Epithelial cell of prostate (primary cell): ENCODE data around the gene PTPRC.
"Not testable (repeated sequence)": the region's sequence is repeated elsewhere in the genome, so short reads cannot be mapped to it uniquely, and the experiment has no call there.

Experiments
- DNase-seq: peaks from one replicate; pipeline ENCODE4 v3.0.0-alpha.2; 2011; ENCODE audit warnings: low read depth, low spot score
- H3K27ac ChIP-seq: fragments of 450-650 bp; 2 replicates; pipeline ENCODE4 v1.5.1; 2017; ENCODE audit warnings: mild to moderate bottlenecking

PTPRC gene, protein sequence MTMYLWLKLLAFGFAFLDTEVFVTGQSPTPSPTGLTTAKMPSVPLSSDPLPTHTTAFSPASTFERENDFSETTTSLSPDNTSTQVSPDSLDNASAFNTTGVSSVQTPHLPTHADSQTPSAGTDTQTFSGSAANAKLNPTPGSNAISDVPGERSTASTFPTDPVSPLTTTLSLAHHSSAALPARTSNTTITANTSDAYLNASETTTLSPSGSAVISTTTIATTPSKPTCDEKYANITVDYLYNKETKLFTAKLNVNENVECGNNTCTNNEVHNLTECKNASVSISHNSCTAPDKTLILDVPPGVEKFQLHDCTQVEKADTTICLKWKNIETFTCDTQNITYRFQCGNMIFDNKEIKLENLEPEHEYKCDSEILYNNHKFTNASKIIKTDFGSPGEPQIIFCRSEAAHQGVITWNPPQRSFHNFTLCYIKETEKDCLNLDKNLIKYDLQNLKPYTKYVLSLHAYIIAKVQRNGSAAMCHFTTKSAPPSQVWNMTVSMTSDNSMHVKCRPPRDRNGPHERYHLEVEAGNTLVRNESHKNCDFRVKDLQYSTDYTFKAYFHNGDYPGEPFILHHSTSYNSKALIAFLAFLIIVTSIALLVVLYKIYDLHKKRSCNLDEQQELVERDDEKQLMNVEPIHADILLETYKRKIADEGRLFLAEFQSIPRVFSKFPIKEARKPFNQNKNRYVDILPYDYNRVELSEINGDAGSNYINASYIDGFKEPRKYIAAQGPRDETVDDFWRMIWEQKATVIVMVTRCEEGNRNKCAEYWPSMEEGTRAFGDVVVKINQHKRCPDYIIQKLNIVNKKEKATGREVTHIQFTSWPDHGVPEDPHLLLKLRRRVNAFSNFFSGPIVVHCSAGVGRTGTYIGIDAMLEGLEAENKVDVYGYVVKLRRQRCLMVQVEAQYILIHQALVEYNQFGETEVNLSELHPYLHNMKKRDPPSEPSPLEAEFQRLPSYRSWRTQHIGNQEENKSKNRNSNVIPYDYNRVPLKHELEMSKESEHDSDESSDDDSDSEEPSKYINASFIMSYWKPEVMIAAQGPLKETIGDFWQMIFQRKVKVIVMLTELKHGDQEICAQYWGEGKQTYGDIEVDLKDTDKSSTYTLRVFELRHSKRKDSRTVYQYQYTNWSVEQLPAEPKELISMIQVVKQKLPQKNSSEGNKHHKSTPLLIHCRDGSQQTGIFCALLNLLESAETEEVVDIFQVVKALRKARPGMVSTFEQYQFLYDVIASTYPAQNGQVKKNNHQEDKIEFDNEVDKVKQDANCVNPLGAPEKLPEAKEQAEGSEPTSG (N-terminal part only)

DNA sequence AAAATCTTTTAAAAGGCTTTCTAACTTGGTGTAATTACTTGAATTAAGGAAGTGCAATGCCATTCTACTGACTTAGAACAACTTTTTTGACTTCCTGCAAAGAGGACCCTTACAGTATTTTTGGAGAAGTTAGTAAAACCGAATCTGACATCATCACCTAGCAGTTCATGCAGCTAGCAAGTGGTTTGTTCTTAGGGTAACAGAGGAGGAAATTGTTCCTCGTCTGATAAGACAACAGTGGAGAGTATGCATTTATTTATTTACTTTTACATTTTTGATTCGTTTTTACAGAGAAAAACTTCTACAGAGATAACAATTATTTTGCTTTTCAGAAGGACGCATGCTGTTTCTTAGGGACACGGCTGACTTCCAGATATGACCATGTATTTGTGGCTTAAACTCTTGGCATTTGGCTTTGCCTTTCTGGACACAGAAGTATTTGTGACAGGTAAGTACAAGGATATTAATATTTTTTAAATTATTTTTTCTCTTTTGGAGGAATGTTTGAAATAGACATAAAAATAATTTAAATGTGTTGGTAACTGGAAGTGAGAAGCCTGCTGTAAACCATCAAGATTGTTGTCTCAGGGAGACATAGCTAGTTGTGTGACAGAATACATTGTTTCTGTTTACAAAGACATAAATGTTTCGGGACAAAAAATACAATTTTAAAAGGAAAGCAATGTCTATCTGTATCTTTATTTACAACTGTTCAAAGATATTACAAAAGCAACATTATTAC lies at the start of gene PTPRC:
Gene PTPRC (plus strand): TSS at position 147 of the 742 bp plus-strand sequence. CDS start 229 bp downstream, at position 376.
- no peak for DNase-seq
- H3K27ac ChIP-seq, result no peak within 1 kb of the TSS

DNA sequence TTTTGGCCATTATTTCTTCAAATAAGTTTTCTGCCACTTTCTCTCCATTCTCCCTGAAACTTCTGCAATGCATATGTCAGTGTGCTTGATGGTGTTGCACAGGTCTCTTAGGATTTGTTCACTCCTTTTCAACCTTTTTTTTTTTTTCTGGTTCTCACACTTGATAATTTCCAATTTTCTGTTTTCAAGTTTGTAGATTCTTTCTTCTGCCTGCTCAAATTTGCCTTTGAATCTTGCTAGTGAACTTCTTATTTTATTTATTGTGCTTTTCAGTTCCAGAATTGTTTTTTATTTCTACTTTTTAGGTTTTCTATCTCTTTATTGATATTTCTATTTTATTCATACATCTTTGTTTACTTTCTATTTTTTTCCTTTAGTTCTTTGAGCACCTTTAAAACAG lies 48.4 kb upstream of the PTPRC start:
- no peak overlapping the region for H3K27ac ChIP-seq
- DNase-seq, result no peak

DNA sequence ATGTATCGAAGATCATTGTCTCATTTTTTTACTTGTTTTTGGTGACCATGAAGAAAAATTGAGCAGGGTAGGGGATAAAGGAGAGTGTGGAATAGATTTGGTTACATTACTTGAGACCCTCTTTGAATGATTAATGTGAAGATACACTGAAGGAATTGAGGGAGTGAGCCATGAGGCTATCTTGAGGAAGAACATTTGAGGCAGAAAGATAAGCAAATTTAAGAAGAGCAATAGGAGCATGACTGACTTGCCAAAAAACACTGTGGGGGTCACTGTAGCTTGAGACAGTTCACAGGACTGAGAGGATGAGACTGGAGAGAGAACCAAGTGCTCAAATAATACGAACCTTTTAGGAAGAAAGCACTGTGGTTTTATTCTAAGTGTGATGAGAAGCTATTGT lies 43.1 kb upstream of the PTPRC start:
- DNase-seq, result no peak
- H3K27ac ChIP-seq, result no peak overlapping the region

DNA sequence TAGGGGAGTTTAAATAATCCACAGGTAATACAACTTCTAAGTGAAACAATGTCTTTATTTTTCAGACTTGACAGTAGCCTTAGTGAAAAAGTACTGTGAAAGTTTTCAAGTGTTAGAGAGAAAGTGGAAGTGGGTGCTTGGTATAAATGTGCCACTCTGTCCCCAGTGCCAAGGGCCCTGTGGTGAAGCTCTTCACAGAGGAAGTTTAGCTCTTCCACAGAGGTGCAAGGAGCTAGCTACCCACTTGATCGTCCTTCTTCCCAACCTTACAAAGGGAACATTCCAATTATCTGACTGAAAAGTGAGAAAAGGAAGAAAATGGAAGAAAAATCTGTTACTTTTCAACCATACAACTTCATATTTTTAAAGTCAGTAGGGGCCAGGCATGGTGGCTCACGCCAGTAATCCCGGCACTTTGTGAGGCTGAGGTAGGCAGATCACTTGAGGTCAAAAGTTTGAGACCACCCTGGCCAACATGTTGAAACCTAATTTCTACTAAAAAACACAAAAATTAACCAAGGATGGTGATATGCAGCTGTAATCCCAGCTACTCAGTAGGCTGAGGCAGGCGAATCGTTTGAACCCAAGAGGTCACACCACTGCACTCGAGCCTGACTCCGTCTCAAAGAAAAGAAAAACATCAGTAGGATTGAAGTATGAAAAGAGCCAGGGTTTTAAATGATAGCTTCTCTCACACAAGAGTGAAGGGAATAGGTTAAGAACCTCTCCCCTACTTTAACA lies 41.0 kb upstream of the PTPRC start:
- no peak for DNase-seq
- H3K27ac ChIP-seq, result no peak overlapping the region

DNA sequence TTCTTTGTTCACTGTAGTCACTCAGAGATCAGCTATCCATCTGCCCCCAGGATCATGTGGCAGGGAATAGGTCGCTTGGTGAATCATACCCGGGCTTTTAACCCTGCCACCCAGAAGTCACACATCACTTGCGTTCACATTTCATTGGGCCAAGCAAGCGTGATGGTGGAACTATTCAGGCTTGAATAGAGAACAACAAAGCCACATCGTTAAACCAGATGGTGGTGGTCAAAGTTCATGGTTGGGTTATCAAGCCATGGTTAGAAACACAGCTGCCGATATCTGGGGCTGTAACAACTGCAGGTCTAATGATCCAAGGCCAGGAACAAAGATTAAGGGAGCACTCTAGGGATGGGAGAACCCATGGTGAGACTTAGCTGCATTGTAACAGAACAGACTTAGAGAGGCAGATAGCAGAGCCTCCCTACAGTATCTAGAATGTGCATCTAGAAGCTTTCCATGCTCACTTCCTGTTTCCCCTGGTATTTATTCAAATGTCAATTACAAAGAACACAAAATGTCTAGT lies 40.0 kb upstream of the PTPRC start:
- no peak for DNase-seq
- H3K27ac ChIP-seq, result no peak overlapping the region

DNA sequence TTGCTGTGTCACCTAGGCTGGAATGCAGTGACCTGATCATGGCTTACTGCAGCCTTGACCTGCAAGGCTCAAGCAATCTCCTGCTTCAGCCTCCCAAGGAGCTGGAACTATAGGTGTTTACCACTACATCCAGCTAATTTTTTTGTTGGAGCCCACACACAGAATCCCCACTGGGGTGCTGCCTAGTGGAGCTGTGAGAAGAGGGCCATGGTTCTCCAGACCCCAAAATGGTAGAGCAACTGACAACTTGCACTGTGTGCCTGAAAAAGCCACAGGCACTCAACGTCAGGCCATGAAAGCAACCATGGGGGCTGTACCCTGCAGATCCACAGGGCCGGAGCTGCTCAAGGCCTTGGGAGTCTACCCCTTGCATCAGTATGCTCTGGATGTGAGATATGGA lies 39.1 kb upstream of the PTPRC start:
- DNase-seq, result no peak
- no peak overlapping the region for H3K27ac ChIP-seq

DNA sequence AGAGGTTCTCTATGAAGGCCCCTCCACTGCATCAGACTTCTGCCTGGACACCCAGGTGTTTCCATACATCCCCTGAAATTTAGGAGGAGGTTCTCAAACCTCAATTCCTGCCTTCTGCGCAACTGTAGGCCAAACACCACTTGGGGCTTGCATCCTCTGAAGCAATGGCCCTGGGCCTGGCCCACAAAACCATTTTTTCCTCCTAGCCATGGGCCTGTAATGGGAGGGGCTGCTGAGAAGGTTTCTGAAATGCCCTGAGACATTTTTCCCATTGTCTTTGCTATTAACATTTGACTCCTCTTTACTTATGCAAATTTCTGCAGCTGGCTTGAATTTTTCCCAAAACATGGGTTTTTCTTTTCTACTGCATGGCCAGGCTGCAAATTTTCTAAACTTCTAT lies 37.9 kb upstream of the PTPRC start:
- no peak overlapping the region for H3K27ac ChIP-seq
- no peak for DNase-seq

DNA sequence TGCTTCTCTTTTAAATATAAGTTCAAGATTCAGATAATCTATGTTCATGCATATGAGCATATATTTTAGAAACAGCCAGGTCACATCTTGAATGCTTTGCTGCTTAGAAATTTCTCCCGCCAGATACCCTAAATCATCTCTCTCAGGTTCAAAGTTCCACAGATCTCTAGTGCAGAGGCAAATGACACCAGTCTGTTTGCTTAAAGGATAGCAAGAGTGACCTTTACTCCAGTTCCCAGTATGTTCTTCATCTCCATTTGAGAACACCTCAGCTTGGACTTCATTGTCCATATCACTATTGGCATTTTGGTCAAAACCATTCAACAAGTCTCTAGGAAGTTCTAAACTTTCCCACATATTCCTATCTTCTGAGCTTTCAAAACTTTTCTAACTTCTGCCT lies 37.5 kb upstream of the PTPRC start:
- H3K27ac ChIP-seq, result not testable (repeated sequence)

DNA sequence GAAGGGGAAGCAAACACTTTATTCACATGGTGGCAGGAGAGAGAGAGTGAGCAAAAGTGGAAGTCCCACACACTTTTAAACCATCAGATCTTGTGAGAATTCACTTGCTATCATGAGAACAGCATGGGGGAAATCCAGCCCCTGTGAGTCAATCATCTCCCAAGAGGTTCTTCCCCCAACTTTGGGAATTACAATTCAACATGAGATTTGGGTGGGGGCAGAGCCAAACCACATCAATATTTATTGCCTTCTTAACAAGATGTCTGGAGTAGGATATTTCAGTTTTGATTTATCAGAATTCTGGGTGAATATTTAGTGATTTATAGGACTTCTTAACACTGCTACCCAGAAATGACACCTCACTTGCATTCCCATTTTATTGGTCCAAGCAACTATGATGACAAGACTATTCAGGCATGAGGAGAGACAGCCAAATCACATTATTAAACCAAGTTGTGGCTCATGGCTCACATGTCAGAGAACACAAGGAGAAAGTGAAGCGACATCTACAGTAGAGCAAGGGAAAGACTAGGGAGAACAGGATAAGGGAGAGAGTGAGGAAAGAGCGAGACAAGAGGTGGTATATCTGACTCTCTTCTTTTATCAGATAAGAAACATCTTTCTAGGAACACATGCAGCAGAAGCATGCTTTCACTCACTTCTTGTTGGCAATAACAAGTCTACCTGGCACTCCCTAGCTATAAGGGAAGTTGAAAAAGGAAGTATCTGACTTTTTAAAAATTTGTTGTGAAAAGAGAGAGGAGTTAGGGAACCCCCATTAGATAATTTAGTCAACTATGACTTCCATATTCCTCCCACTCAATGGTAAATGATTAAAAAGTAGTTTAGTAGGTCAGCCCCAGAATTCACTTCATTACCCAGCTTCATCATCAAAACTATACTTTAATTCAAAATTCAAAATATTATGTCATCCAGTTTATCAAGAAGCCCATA lies 36.6 kb upstream of the PTPRC start:
- H3K27ac ChIP-seq, result no peak overlapping the region
- DNase-seq, result no peak

More for the DNA sequence above, 37.5 kb upstream of the PTPRC start:
- not testable (repeated sequence) for DNase-seq

DNA sequence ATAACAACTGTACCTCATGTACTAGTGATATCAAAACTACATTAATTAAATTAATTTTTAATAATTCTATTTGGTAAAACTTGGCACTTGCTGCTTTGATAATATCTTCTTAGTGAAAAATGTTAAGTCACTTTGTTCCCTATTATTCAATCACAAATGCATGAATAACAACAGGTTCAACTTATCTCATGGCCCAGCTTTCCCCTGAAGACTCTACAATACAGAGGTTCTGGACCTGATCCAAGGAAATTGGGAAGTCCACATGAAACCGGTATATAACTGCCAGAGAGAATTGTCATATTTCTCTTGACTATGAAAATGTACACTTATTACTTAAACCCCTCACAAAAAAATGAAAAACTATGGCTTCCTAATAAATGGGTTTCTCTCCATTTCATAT lies 33.9 kb upstream of the PTPRC start:
- H3K27ac ChIP-seq, result no peak overlapping the region
- no peak for DNase-seq

DNA sequence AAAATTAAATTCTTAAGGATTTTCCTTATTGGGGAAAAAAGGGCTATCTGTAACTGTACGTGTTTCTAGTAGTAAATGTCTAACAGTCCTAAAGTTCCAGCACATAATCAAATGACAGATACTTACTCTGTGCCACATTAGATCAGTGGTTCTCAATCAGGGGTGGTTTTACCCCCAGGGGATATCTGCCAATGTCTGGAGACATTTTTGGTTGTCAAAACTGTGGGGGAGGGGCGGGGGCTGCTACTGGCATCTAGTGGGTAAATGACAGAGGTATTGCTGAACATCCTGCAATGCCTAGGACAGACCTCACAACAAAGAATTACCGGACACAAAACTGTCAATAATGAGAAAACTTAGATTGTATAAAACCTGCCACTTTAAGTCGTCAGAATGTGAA lies 33.4 kb upstream of the PTPRC start:
- H3K27ac ChIP-seq, result no peak overlapping the region
- no peak for DNase-seq

DNA sequence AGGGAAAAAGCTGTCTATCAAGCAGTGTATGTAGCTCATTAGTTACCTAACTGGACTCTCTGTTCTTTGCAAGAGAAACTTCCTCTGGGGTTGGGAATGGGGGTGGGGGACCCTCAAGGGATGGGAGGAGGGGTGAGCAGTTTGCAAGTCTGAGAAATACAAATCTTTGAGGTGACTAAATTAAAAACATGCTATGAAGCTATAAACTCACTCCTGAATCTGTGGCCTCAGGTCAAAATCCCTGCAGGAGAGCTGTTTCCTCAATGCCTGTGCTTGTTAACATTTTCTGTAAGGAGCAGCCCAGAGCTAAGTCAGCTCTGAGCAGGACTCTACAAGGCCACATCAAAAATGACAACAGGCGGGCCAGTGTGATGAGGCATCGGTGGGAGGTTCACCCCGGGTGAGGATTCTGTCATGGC lies 32.8 kb upstream of the PTPRC start:
- H3K27ac ChIP-seq, result no peak overlapping the region
- DNase-seq, result no peak

DNA sequence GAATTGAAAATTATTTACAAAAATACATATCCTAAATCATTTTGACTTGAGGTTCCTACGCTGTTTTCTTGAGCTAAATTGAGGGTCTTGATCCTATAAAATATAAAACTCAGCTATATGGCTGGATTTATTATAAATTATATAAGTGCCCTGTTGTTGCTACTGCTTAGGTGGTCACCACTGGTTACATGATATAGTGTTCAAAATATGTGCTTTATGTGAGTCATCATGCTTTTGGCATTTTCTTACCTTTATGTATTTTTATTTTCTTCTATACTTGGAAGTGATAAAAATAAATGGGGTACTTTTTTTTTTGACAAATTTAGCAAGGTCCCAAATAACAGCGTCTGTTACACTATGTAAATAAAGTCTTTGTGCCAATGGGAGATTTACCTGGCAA lies 31.1 kb upstream of the PTPRC start:
- no peak overlapping the region for H3K27ac ChIP-seq
- no peak for DNase-seq

DNA sequence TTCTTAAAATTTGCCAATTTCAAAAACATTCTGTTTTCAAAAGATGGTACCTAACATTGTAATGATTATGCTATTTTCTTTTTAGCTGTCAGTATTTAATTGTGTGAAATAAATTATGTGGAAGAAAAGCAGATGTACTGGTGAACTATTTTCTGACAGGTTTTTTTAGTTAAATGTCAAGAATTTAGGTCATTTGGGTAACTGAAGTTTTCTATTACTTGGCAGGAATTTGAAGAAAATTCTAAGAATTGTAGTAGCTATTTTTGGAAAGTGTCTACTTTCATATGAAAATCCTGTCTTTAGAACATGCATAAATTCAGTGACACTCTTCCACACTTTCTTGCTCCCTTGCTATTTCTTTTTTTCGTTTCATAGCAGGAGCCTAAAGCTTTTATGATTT lies 28.5 kb upstream of the PTPRC start:
- H3K27ac ChIP-seq, result no peak overlapping the region
- DNase-seq, result no peak

DNA sequence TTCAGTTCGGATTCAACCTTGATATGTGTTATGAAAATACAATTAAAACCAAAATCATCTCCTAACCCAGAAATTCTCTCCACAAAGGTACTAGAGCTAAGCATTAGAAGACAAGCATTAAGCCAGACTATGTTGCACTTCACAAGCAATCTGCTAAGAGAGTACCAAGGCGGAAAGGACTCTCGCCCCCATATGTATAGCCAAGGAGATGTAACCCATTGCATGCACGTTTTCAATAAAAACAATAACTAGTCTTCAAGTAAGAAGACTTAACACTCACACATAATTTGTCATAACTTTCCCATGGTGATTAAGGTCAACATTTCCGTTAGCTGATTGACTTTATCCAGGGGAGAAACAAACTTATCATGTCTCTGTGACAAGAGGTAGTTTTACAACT lies 27.6 kb upstream of the PTPRC start:
- DNase-seq, result no peak
- no peak overlapping the region for H3K27ac ChIP-seq

DNA sequence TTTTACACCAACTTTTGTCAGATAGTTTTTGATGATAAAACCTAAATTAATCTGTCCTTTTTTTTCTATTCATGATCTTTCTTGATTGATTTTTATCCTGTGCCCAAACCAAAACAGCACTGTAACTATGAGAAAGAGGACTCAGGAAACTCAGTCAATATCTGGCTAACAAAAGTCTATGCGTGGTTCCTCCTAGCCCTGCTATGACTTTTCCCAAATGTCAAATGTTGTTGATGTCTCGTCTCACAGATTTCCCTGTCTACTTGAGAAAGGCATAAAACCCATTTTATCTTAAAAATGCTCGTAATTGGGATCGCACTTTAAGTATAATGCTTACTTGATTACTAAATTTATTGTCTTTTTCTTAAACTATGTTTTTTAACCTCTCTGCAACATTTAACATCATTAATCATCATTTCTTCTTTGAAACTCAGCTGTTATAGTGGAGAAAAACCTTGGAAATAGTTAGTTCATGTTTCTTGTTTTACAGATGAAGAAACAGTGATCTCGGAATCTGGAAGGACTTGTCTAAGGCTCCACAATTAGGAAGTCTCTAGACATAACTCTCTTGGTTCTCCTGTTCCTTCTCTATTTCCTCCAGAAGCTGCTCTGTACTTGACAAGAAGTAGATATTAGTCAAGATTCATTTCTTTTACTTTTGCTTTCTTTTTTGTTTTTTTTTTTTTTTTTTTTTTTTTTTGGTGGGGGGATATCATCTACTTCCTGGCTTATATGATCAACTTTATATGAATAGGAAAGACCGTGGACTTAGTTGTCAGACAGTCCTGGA lies 26.2 kb upstream of the PTPRC start:
- no peak overlapping the region for H3K27ac ChIP-seq
- DNase-seq, result no peak

DNA sequence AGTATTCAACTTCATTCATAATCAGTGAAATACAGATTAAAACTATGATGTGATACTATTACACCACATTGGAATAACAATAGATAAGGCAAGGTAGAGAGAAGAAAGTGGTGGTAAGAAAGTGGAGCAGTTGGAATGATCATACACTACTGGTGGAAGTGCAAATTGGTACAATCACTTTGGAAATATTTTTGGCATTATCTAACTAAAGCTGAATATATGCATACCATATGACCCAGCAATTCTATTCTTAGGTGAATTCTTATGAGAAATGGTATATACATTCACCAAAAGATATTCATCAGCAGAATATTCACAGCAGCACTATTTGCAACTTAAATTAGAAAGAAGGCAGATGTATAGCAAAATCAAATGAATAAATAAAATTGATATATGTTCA lies 21.4 kb upstream of the PTPRC start:
- no peak for DNase-seq
- H3K27ac ChIP-seq, result no peak overlapping the region
